Upper lobe of left lung (tissue), 6 donors: ENCODE results near the gene GRB10. TPM values are rescaled to one million over a fixed set of nuclear protein-coding genes. Genes with fewer than 3 reads are reported as not detected.

Experiments
- ATAC-seq, 2 donors: fragments of 200-7000 bp; cut with Tn5 transposase; one replicate each; pipeline ENCODE4 v1.9.1; 2022; ENCODE audit warnings: mild to moderate bottlenecking in 2 of 2, moderate library complexity in 2 of 2; ENCODE audit not compliant: low FRiP score in 2 of 2
- DNase-seq, 2 donors: peaks; one replicate each; pipeline ENCODE4 v3.0.0-alpha.2; 2019 to 2020
- H3K27ac ChIP-seq, 4 donors: fragments of 200-600 bp; sonication (generic); one replicate each; pipeline ENCODE4 v1.5.1; 2016 to 2019
- H3K27me3 ChIP-seq, 4 donors: fragments of 200-600 bp; sonication (generic); one replicate each; pipeline ENCODE4 v1.5.1; 2017 to 2019
- H3K36me3 ChIP-seq, 4 donors: fragments of 200-600 bp; sonication (generic); one replicate each; pipeline ENCODE4 v1.5.1; 2016 to 2019
- H3K4me1 ChIP-seq, 4 donors: fragments of 200-600 bp; sonication (generic); one replicate each; pipeline ENCODE4 v1.5.1; 2018 to 2019
- H3K4me3 ChIP-seq, 4 donors: fragments of 200-600 bp; sonication (generic); one replicate each; pipeline ENCODE4 v1.5.1; 2017 to 2019; ENCODE audit warnings: mild to moderate bottlenecking in 2 of 4, moderate library complexity in 1 of 4
- H3K9me3 ChIP-seq, 4 donors: fragments of 200-600 bp; sonication (generic); one replicate each; pipeline ENCODE4 v1.5.1; 2018 to 2019
- EP300 ChIP-seq, 4 donors: sonication (generic); formaldehyde crosslinking; IDR thresholded peaks; one replicate each; pipeline ENCODE4 v1.5.1; 2017; ENCODE audit warnings: antibody characterized with exemption in 4 of 4, control low read depth in 2 of 4
- POLR2A ChIP-seq, 4 donors: fragments of 450-650 bp; IDR thresholded peaks; one replicate each; pipeline ENCODE4 v1.5.1; 2016 to 2017; ENCODE audit warnings: antibody characterized with exemption in 4 of 4, mild to moderate bottlenecking in 2 of 4
- POLR2AphosphoS5 ChIP-seq, 2 donors: sonication (generic); formaldehyde crosslinking; IDR thresholded peaks; one replicate each; pipeline ENCODE4 v1.5.1; 2017; ENCODE audit warnings: antibody characterized with exemption in 2 of 2
- WGBS, 2 donors: methylation state at CpG; one replicate each; pipeline ENCODE4 v1.1.5; 2017 to 2018; 5-methylcytosine and 5-hydroxymethylcytosine counted together
- total RNA-seq, 6 donors: library from RNA; depleted of rRNA in 4 of 6; stranded (reverse); fragments of >200 nt in 4 of 6; gene quantifications; one replicate each; pipeline versions ENCODE4 v1.1.0 to v1.2.1, GENCODE V29; 2016 to 2021
- TF ChIP-seq, protein P1 (sequence below), 6 experiments: fragments of 450-650 bp in 4 of 6; fragments of 200-600 bp in 2 of 6; sonication (generic) in 2 of 6; IDR thresholded peaks; one replicate each; pipeline ENCODE4 v1.5.1; 2016 to 2019; ENCODE audit warnings: antibody characterized with exemption in 6 of 6
- donor health status: DM: no; HTN: no; CAD: no; lungs with moderate emphysema.
- donor health status: DM: no; HTN: yes; CAD: no; lungs with severe emphysema.

The GRB10 gene
- total RNA-seq, 6 donors from 2014 or later = 32.8 to 92.2 (median 46.5) TPM

DNA sequence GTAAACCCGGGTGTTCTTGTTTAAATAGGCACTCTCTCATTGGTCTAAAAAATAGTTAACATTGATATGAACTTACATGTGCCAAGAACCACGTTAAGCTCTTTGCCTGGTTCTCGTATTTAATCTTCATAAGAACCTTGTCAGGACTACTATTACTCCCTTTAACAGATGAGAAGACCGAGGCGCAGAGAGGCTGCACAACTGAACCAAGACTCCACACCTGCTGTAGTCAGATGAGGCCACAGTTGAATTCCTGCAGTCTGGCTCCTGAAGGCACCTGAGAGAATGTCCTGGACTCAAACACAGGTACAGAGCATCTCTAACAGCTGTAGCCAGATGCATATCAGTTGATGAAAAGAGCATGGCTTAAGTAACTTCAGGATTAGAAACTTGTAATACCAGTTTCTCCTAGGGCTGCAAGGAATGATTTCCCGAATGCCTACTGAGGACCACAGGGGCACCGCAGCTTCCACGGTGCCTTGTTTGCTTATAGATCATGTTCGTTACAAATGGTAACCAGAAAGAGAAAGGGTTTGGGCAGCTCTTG is 227.0 kb downstream of the GRB10 start:
- no peak overlapping the region for H3K27ac ChIP-seq
- H3K27me3 ChIP-seq = peaks cover 0 to under 1% (median 0%) of the 10 kb centered on the region in 4 donors
- no peaks in the 10 kb centered on the region for H3K36me3 ChIP-seq
- no peak overlapping the region for H3K4me3 ChIP-seq
- DNase-seq = no peak
- H3K9me3 ChIP-seq = no peaks in the 10 kb centered on the region
- TF ChIP-seq, protein P1, sequence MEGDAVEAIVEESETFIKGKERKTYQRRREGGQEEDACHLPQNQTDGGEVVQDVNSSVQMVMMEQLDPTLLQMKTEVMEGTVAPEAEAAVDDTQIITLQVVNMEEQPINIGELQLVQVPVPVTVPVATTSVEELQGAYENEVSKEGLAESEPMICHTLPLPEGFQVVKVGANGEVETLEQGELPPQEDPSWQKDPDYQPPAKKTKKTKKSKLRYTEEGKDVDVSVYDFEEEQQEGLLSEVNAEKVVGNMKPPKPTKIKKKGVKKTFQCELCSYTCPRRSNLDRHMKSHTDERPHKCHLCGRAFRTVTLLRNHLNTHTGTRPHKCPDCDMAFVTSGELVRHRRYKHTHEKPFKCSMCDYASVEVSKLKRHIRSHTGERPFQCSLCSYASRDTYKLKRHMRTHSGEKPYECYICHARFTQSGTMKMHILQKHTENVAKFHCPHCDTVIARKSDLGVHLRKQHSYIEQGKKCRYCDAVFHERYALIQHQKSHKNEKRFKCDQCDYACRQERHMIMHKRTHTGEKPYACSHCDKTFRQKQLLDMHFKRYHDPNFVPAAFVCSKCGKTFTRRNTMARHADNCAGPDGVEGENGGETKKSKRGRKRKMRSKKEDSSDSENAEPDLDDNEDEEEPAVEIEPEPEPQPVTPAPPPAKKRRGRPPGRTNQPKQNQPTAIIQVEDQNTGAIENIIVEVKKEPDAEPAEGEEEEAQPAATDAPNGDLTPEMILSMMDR (IDR thresholded peaks at IDR 0.05) = no peak
- TF ChIP-seq POLR2AphosphoS5 (IDR thresholded peaks at IDR 0.05) (no peak), POLR2A (IDR thresholded peaks at IDR 0.05) (no peak), EP300 (IDR thresholded peaks at IDR 0.05) (no peak)
- ATAC-seq = no peak
- WGBS, 2 donors = 81 to 82% methylated on average over 6 to 9 of the region's 9 CpGs
- H3K4me1 ChIP-seq = peaks cover 0 to 12% (median 7%) of the 10 kb centered on the region in 4 donors

DNA sequence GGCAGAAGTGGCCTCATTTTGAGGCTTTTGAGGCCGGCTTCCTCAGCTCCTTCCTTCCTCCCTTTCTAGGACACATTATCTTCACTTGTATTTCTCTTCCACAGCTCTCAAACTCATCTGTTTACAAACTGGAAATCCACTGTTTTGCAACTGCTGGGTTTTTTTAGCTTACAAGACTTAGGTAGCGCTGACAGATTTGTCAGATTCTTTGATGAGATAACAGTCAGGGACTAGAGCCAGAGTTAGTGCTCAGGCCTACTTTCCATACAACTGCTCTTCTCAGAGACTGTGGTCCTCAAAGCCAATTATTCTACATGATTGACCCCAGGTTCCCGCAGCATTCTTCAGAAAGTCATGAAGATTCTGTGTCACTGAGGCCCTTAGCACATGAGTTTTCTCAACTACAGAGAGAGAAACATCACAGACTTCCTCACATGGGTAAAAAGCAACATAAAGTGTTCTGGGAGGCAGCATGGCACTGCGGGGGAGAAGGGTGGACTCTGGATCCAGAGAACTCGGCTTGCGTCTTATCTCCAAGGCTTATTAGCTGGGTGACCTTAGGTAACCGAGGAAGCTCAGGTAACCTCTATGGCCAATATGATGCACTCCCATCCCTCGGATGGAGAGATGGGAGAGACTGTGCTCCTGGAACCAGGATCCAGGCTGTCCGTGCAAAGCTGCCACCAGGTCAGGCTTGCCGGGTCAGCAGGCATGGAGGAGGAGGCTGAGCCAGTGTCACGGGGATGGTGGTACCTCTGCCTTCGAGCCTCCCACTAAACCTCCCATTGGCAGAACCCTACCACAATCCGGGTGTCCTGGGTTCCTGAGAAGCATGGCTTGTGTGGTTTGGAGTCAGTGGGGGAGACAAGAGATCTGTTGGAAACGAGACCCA is 228.0 kb downstream of the GRB10 start:
- no peak for ATAC-seq
- TF ChIP-seq POLR2A (IDR thresholded peaks at IDR 0.05) (no peak), POLR2AphosphoS5 (IDR thresholded peaks at IDR 0.05) (no peak), EP300 (IDR thresholded peaks at IDR 0.05) (no peak)
- TF ChIP-seq, protein P1 (IDR thresholded peaks at IDR 0.05) = no peak
- 83 to 85% methylated on average over 12 to 14 of the region's 14 CpGs for WGBS, 2 donors

DNA sequence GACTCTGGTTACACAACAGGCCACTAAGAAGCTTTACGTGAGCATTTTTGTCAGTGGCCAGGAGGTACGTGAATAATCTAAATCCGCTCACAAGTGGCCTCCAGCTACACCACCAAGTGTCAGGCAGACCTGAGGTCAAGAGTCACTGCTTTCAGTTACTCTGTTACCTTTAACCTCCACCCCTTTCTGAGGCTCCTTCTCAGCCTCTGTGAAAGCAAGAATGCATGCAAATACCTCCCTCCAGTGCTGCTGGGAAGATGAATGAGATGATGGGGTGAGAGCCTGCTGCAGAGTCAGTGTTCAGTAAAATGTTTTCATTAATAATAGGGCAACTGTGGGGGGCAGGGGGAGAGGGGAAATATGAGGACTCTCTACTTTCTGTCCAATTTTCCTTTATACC is 228.7 kb downstream of the GRB10 start:
- TF ChIP-seq EP300 (IDR thresholded peaks at IDR 0.05) = no peak
- no peak for TF ChIP-seq POLR2AphosphoS5 (IDR thresholded peaks at IDR 0.05)
- TF ChIP-seq, protein P1 (IDR thresholded peaks at IDR 0.05) = no peak
- TF ChIP-seq POLR2A (IDR thresholded peaks at IDR 0.05) = no peak
- Histone ChIP-seq H3K9me3 (no peaks in the 10 kb centered on the region), H3K4me1 (peaks cover 0 to 12% (median 7%) of the 10 kb centered on the region in 4 donors), H3K27ac (no peak overlapping the region), H3K36me3 (no peaks in the 10 kb centered on the region), H3K27me3 (no peaks in the 10 kb centered on the region), H3K4me3 (no peak overlapping the region)
- ATAC-seq (no peak), DNase-seq (no peak)
- 44 to 47% methylated on average over 3 of the region's 3 CpGs for WGBS, 2 donors

More for the DNA sequence above, 228.0 kb downstream of the GRB10 start:
- DNase-seq = no peak
- Histone ChIP-seq H3K4me3 (no peak overlapping the region), H3K9me3 (no peaks in the 10 kb centered on the region), H3K36me3 (no peaks in the 10 kb centered on the region), H3K4me1 (peaks cover 0 to 12% (median 7%) of the 10 kb centered on the region in 4 donors), H3K27ac (no peak overlapping the region), H3K27me3 (no peaks in the 10 kb centered on the region)

DNA sequence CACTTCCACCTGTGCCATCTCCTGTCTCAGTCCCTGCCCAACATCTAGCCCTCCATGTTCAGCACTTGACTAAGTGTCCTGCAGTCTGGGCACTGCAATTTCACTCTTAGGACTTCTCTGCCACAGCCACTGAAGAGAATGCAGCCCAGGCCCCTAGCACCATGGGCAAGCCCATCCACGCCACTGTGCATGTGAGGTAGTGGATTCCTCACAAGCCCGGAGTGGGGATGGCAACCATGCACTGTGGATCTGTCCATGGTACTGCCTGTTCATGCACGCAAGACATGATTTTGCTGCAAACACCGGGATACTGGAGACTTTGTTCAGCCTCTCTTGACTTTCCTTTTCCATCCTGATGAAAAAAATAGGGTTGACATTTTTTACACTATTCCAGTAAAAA is 229.8 kb downstream of the GRB10 start:
- no peaks in the 10 kb centered on the region for H3K36me3 ChIP-seq
- ATAC-seq (peak; percentile 37 to 64), DNase-seq (no peak)
- no peak overlapping the region for H3K4me3 ChIP-seq
- TF ChIP-seq, protein P1 (IDR thresholded peaks at IDR 0.05) = no peak
- no peak for TF ChIP-seq POLR2AphosphoS5 (IDR thresholded peaks at IDR 0.05)
- no peak for TF ChIP-seq POLR2A (IDR thresholded peaks at IDR 0.05)
- TF ChIP-seq EP300 (IDR thresholded peaks at IDR 0.05) = no peak
- WGBS, 2 donors = 21 to 56% methylated on average over 4 of the region's 4 CpGs
- no peaks in the 10 kb centered on the region for H3K27me3 ChIP-seq
- H3K4me1 ChIP-seq = peaks cover 0 to 9% (median 5%) of the 10 kb centered on the region in 4 donors
- H3K9me3 ChIP-seq = no peaks in the 10 kb centered on the region
- H3K27ac ChIP-seq = no peak overlapping the region
